ENCODE results near the gene BPHL. TPM values are rescaled to one million over a fixed set of nuclear protein-coding genes. Genes with fewer than 3 reads are reported as not detected.

Gene BPHL
- total RNA-seq, 2 donors from 2014 or later, result 6.8 to 15.3 TPM

Other genes with a start within 250 kb of the BPHL start
- gene SERPINB9, start 215.4 kb upstream of the BPHL start, total RNA-seq, result 100 to 1,000 TPM in 1 of 2 donors, 10 to 100 TPM in 1; 51.3 to 102 TPM
- 10 to 100 TPM; 11.1 to 78.4 TPM for gene SERPINB6, start 147.1 kb upstream of the BPHL start, total RNA-seq
- gene NQO2, start 118.8 kb upstream of the BPHL start, total RNA-seq, result 10 to 100 TPM; 33.4 to 37.5 TPM
- 10 to 100 TPM; 12.1 to 16.0 TPM for gene RIPK1, start 50.2 kb upstream of the BPHL start, total RNA-seq
- 1 to 10 TPM; 1.8 to 3.8 TPM for gene TUBB2A, start 38.8 kb downstream of the BPHL start, total RNA-seq
- under 1 TPM in 1 of 2 donors, not detected in 1; 0.43 TPM for gene TUBB2B, start 108.9 kb downstream of the BPHL start, total RNA-seq
- 10 to 100 TPM; 14.6 to 37.7 TPM for gene PSMG4, start 140.2 kb downstream of the BPHL start, total RNA-seq

Data from activated naive CD4-positive, alpha-beta T cell treated with anti-CD3 and anti-CD28 coated beads, Interleukin-2, amount 50 U/mL, for 72 hours (primary cell).